HUDEP-2 (cell line): ENCODE measurements around the gene YIPF7.
A peak's percentile ranks its signal among the peaks of the same experiment; 100 is the strongest.

Experiments used
- DNase-seq, 76 experiments: peaks; one replicate each; lab custom pipeline; 2025; ENCODE audit not compliant: unreplicated experiment in 76 of 76; lab: John Stamatoyannopoulos, UW

YIPF7 gene

GRCh38 chr4:44651425-44651824 lies at the start of gene YIPF7:
TSS of gene YIPF7 (minus strand) at chr4:44651625. CDS start at chr4:44650100, 1,525 bp downstream.
- DNase-seq = no peak

DNA sequence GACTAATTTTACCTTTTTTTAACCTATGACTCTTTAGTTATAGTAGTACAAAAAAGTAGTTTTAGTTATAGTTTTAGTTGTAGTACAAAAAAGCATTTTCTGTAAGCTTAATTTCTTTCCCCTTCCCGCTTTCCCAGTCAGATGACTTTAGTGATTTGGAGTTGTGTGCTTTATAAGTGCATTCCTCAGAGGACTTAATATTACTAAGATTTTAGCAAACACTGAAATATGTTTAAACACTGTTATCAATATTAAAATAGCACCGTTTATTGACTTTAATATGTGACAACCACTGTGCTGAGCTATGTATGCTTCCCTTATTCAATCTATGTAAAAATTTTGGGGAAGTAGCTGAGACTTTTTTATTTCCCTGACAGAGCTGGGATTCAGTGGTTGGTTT lies 49.6 kb upstream of the YIPF7 start:
- no peak for DNase-seq

DNA sequence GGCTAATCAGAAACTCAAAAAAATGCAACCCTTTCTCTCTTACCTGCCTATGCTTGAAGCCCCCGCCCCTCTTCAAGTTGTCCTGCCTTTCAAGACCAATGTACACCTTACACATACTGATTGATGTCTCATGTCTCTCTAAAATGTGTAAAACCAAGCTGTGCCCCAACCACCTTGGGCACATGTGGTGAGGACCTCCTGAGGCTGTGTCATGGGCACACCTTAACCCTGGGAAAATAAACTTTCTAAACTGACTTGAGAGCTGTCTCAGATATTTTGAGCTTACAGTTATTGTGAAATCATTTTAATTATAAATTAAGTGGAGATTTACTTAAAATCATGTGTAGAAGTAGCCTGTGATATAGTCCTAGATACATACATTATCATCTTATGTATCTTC lies 49.0 kb upstream of the YIPF7 start:
- no peak for DNase-seq

- no peak for DNase-seq
Measured at GRCh38 chr4:44684648-44685047, 33.2 kb upstream of the YIPF7 start.

- DNase-seq = peak in 2 of 76 experiments; percentile 1 to 19
Measured at GRCh38 chr4:44679060-44679459, 27.6 kb upstream of the YIPF7 start.

GRCh38 chr4:44678094-44679041 lies 26.9 kb upstream of the YIPF7 start, which contains the start of gene GUF1:
TSS of gene GUF1 (plus strand) at chr4:44678420. CDS start at chr4:44678623, 203 bp downstream.
- DNase-seq = peak; percentile 7 to 92 (median 79)

GRCh38 chr4:44675366-44675765 lies 23.9 kb upstream of the YIPF7 start:
- DNase-seq = peak in 61 of 76 experiments; percentile 1 to 87 (median 38)

GRCh38 chr4:44674471-44674870 lies 23.0 kb upstream of the YIPF7 start:
- peak in 28 of 76 experiments; percentile 0 to 59 (median 12) for DNase-seq

GRCh38 chr4:44671636-44672035 lies 20.2 kb upstream of the YIPF7 start:
- DNase-seq = no peak

DNA sequence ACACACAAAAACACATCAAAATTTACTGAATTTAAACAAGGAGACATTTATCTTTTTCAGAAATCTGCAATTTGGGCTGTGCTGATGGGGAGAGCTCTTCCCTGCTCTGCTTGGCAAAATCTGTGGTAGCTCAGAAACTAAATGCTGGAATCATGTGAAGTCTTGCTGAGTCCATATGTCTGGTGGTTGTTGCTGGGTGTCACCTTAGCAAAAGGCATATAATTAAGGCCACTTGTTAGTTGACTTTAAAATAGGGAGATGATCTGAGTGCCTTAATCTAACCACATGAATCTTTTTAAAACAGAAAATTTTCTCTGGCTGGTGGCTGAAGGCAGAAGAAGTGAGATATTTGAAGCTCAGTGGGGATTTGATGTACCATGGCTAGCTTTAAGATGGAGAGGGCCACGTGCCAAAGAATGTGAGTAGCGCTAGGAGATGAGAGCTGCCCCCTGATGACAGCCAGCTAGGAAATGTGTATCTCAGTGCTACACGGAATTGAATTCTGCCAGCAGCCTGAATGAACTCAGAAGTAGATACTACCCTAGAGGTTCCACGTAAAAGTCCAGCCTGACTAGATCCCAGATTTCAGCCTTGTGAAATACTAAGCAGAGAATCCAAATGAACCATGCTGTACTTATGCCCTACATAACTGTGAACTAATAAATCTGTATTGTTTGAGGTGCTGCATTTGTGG lies 19.2 kb upstream of the YIPF7 start:
- no peak for DNase-seq

DNA sequence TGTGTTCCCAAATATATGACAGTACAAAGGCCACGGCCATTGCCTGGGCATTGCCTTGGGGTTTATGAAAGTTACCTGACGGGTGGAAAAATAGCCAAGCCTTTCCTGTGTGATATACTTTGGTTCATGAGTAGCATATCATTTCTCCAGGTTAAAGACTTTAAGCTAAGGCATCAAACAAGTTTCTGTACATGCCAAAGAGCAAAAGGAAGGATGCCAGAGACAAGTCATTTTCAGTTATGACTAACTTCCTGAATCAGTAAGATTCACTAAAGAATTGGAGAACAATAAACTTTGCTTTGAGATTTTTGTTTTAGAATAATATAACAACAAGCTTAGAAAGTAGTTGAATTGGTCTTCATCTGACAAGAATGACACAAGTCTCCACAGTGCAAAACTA lies 17.1 kb upstream of the YIPF7 start:
- no peak for DNase-seq

- DNase-seq = peak in 1 of 76 experiments; percentile 0
Measured at GRCh38 chr4:44663539-44664263, 12.3 kb upstream of the YIPF7 start.

GRCh38 chr4:44662623-44663005 lies 11.2 kb upstream of the YIPF7 start:
- DNase-seq = no peak

- DNase-seq = no peak
Measured at GRCh38 chr4:44661940-44662622, 10.7 kb upstream of the YIPF7 start.

- no peak for DNase-seq
Measured at GRCh38 chr4:44660396-44660795, 9.0 kb upstream of the YIPF7 start.

GRCh38 chr4:44652002-44652401 lies 577 bp upstream of the YIPF7 start:
- no peak for DNase-seq

GRCh38 chr4:44646151-44646550 lies 5.3 kb downstream of the YIPF7 start:
- DNase-seq = no peak

GRCh38 chr4:44638091-44638490 lies 13.3 kb downstream of the YIPF7 start:
- DNase-seq = no peak

DNA sequence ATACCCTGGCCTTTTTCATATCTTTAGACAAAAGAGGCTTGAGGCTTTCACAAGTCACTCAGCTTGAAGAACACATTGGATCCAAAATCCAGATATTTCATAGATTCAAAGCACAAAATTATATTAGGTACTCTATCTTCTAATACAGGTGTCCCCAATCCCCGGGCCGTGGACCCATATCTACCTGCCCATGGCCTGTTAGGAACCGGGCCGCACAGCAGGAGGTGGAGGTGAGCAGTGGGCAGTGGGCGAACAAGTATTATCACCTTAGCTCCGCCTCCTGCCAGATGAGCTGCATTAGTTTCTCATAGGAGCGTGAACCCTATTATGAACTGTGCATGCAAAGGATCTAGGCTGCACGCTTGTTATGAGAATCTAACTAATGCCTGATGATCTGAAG lies 18.7 kb downstream of the YIPF7 start:
- no peak for DNase-seq

DNA sequence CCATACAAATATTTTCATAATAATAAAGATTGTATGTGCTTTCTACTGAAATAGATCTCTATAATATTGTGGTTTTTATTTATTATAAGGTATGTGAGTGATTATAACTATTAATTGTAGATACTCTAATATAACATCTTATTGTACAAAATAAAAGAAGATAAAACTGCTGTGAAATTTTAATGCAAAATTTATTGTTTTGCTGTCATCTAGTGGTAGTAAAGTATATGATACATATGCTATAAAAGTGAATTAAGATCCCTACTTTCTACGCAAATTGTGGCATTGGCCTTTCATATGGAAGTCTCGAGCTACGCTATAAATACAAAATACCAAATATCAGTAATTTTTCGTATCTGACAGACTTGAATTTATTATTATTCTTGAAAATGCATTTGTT lies 19.3 kb downstream of the YIPF7 start:
- DNase-seq = no peak
